Prostate gland (tissue), 2 donors: ENCODE data around the gene PPP4R3A. TPM values are rescaled to one million over a fixed set of nuclear protein-coding genes. Genes with fewer than 3 reads are reported as not detected.

Experiments
- DNase-seq: peaks from one replicate; pipeline ENCODE4 v3.0.0-alpha.2; 2019; ENCODE audit warnings: low spot score
- H3K27ac ChIP-seq, 2 donors: fragments of 200-600 bp; sonication (generic); 2 replicates each; pipeline ENCODE4 v1.5.1; 2017 to 2019
- H3K27me3 ChIP-seq: fragments of 200-600 bp; sonication (generic); replicated peaks from 2 replicates; pipeline ENCODE4 v1.5.1; 2019; ENCODE audit not compliant: insufficient read depth
- H3K36me3 ChIP-seq, 2 donors: fragments of 200-600 bp; sonication (generic); 1 replicate in 1 of 2; 2 replicates in 1 of 2; pipeline versions ENCODE4 v1.5.1 to v1.8.1; 2017 to 2019
- H3K4me1 ChIP-seq: fragments of 200-600 bp; sonication (generic); replicated peaks from 2 replicates; pipeline ENCODE4 v1.5.1; 2019
- H3K4me3 ChIP-seq, 2 donors: fragments of 200-600 bp; sonication (generic); 2 replicates each; pipeline ENCODE4 v1.5.1; 2017 to 2019
- H3K9me3 ChIP-seq: fragments of 200-600 bp; sonication (generic); 2 replicates; pipeline ENCODE4 v1.5.1; 2017
- POLR2A ChIP-seq: fragments of 450-650 bp; IDR thresholded peaks from one replicate; pipeline ENCODE4 v1.6.1; 2016; ENCODE audit warnings: antibody characterized with exemption, mild to moderate bottlenecking
- POLR2AphosphoS5 ChIP-seq: sonication (generic); formaldehyde crosslinking; IDR thresholded peaks from one replicate; pipeline ENCODE4 v1.6.1; 2017; ENCODE audit warnings: antibody characterized with exemption
- WGBS: methylation state at CpG from one replicate; pipeline ENCODE4 v1.1.5; 2018; 5-methylcytosine and 5-hydroxymethylcytosine counted together
- intact Hi-C: fragments of 100-400 bp; cut with DNase I; formaldehyde crosslinking; loops from one replicate; pipeline ENCODE4 v1.14.2; 2022
- total RNA-seq, 2 donors: library from RNA; depleted of rRNA; stranded (reverse); fragments of >200 nt; gene quantifications; one replicate each; pipeline ENCODE4 v1.1.0, GENCODE V29; 2016
- TF ChIP-seq, protein P1 (sequence below), 4 experiments: fragments of 200-600 bp in 2 of 4; fragments of 450-650 bp in 2 of 4; sonication (generic) in 2 of 4; IDR thresholded peaks; 1 replicate in 3 of 4; 2 replicates in 1 of 4; pipeline ENCODE4 v1.5.1; 2016 to 2019; ENCODE audit warnings: antibody characterized with exemption in 4 of 4, mild to moderate bottlenecking in 2 of 4, moderate library complexity in 2 of 4

The PPP4R3A gene
- total RNA-seq, 2 donors from 2014 or later: 63.4 to 97.2 TPM

DNA sequence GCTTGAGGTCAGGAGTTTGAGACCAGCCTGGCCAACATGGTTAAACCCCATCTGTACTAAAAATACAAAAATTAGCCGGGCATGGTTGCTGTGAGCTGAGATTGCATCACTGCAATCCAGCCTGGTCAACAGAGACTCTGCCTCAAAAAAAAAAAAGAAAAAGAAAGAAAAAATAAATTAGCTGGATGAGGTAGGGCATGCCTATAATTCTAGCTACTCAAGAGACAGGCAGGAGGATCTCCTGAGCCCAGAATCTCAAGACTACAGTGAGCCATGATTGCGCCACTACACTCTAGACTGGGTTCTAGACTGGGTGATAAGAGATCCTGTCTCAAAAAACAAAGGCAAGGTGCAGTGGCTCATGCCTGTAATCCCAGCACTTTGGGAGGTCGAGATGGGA lies 16.9 kb downstream of the PPP4R3A start:
- H3K4me3 ChIP-seq: no peak overlapping the region
- H3K9me3 ChIP-seq: no peaks in the 10 kb centered on the region
- intact Hi-C loops: no loop called here
- WGBS: 76% methylated on average over 3 of the region's 3 CpGs
- TF ChIP-seq, protein P1, sequence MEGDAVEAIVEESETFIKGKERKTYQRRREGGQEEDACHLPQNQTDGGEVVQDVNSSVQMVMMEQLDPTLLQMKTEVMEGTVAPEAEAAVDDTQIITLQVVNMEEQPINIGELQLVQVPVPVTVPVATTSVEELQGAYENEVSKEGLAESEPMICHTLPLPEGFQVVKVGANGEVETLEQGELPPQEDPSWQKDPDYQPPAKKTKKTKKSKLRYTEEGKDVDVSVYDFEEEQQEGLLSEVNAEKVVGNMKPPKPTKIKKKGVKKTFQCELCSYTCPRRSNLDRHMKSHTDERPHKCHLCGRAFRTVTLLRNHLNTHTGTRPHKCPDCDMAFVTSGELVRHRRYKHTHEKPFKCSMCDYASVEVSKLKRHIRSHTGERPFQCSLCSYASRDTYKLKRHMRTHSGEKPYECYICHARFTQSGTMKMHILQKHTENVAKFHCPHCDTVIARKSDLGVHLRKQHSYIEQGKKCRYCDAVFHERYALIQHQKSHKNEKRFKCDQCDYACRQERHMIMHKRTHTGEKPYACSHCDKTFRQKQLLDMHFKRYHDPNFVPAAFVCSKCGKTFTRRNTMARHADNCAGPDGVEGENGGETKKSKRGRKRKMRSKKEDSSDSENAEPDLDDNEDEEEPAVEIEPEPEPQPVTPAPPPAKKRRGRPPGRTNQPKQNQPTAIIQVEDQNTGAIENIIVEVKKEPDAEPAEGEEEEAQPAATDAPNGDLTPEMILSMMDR (IDR thresholded peaks at IDR 0.05): no peak
- TF ChIP-seq POLR2AphosphoS5 (no peak), POLR2A (no peak)
- H3K4me1 ChIP-seq: no peaks in the 10 kb centered on the region
- H3K27me3 ChIP-seq: no peaks in the 10 kb centered on the region
- no peak for DNase-seq
- H3K36me3 ChIP-seq: no peaks in the 10 kb centered on the region
- H3K27ac ChIP-seq: no peak overlapping the region

DNA sequence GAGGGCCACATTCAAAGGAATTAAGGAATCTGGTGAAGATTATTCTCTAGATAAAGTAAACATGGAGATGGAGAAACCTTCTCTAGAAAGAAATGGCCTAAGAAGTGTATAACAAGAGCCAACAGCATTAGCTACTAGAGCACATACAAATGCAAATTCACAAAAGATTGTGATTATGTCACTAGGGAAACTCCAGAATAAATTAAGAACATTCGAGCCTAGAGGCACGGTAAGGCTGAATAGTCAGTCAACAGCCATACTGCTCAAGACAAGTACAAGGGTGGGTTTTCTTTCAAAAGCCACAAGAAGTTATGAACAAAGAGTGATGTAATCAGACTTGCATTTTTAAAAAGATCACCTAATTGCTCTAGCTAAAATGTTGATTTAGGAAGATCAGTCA lies 25.4 kb downstream of the PPP4R3A start:
- Histone ChIP-seq H3K27ac (no peak overlapping the region), H3K4me3 (no peak overlapping the region), H3K36me3 (no peaks in the 10 kb centered on the region), H3K9me3 (no peaks in the 10 kb centered on the region), H3K27me3 (no peaks in the 10 kb centered on the region), H3K4me1 (no peaks in the 10 kb centered on the region)
- WGBS: 70% methylated on average over 2 of the region's 2 CpGs
- intact Hi-C loops: no loop called here
- DNase-seq: no peak
- TF ChIP-seq, protein P1 (IDR thresholded peaks at IDR 0.05): no peak

DNA sequence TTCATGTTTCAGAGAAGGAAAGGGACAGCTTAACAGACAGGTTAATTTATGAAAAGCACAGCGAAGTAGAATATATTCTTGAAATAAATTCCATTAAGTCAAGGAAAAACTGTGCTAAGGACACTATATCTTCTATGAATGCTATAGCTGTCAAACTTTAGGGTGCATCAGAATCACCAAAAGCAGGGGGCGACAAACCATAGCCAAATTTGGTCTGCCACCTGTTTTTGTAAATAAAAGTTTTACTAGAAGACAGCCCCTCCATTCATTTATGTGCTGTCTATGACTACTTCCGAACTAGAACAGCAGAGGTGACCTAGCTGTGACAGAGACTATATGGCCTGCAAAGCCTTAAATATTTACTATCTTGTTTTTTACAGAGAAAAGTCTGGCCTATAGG lies 25.9 kb downstream of the PPP4R3A start:
- WGBS: 80% methylated on average over 3 of the region's 3 CpGs

DNA sequence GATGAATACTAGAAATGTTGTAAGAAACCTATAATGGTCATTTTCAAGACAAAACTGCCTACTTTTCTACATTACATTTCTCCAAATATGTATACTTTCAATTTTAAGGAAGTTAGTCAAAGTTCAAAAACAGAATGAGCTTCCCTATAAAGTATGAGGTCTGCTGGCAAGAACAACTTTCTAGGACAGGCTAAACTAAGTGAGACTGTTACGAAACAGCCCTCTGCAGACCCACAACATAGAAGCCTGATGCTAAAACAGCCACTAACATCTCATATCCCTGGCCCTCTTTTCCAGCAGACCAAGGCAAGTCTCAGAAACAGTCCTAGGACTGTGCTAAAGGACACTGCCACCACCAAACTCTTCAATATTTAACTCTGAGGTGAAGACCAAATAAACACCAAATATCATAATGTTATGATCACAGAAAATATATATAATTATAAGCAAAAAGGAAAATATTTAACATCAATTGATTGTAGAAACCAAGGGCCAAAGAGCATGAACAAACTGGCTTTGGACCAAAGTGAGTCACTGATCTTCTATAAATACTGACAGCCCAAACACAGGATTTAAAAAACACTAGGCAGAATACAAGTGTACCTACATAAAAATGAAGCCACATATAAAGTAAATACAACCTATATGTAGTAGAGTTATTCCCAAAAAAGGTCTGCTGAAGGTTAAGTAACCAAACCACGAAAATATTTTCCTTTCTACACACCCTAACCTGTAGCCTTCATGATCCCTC lies 27.7 kb downstream of the PPP4R3A start:
- 68% methylated on average over 2 of the region's 2 CpGs for WGBS
- intact Hi-C loops: no loop called here
- DNase-seq: no peak
- no peaks in the 10 kb centered on the region for H3K9me3 ChIP-seq
- no peak overlapping the region for H3K27ac ChIP-seq
- TF ChIP-seq POLR2AphosphoS5: no peak
- TF ChIP-seq POLR2A: no peak
- TF ChIP-seq, protein P1 (IDR thresholded peaks at IDR 0.05): no peak
- H3K27me3 ChIP-seq: no peaks in the 10 kb centered on the region
- H3K4me3 ChIP-seq: no peak overlapping the region
- no peaks in the 10 kb centered on the region for H3K4me1 ChIP-seq
- H3K36me3 ChIP-seq: no peaks in the 10 kb centered on the region

More for the DNA sequence above, 25.9 kb downstream of the PPP4R3A start:
- no peak overlapping the region for H3K27ac ChIP-seq
- DNase-seq: no peak
- no peaks in the 10 kb centered on the region for H3K36me3 ChIP-seq
- no peaks in the 10 kb centered on the region for H3K4me1 ChIP-seq
- no peak overlapping the region for H3K4me3 ChIP-seq
- no peaks in the 10 kb centered on the region for H3K27me3 ChIP-seq
- intact Hi-C loops: no loop called here
- TF ChIP-seq, protein P1 (IDR thresholded peaks at IDR 0.05): no peak
- no peak for TF ChIP-seq POLR2AphosphoS5
- TF ChIP-seq POLR2A: no peak
- H3K9me3 ChIP-seq: no peaks in the 10 kb centered on the region

DNA sequence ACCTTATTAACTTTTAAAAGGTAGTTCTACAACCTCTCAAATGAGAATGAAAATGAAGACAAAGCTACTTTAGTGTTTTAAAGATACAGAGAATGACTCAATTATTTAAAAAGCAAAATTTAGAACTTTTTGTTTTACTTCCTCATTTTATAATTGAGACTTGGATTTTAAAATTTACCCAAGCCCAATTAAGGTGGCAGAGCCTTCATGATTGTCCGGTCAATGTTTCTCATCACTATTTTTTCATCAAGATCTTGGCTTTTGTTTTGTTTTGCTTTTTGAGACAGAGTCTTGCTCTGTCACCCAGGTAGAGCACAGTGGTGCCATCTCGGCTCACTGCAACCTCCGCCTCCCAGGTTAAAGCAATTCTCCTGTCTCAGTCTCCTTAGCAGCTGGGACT lies 32.7 kb downstream of the PPP4R3A start:
- WGBS: 91% methylated on average over 3 of the region's 3 CpGs
- no peak for TF ChIP-seq POLR2A
- TF ChIP-seq, protein P1 (IDR thresholded peaks at IDR 0.05): no peak
- TF ChIP-seq POLR2AphosphoS5: no peak
- H3K36me3 ChIP-seq: peaks cover 2 to 5% of the 10 kb centered on the region in 2 donors
- no peaks in the 10 kb centered on the region for H3K27me3 ChIP-seq
- H3K27ac ChIP-seq: no peak overlapping the region
- intact Hi-C loops: no loop called here
- H3K9me3 ChIP-seq: no peaks in the 10 kb centered on the region
- H3K4me3 ChIP-seq: no peak overlapping the region
- DNase-seq: no peak
- no peaks in the 10 kb centered on the region for H3K4me1 ChIP-seq
